GM20431 (cell line): Measurements from ENCODE around the gene MTHFD1L.

Experiments used
- in situ Hi-C: fragments of 300-500 bp; cut with MseI, MboI; formaldehyde crosslinking; loops from one replicate; pipeline ENCODE4 v1.15.0; 2020; ENCODE audit warnings: low sequenced_read_pairs; ENCODE audit not compliant: unreplicated experiment

Gene MTHFD1L

GRCh38 chr6:150894935-150895552, 29.5 kb downstream of the MTHFD1L start:
- in situ Hi-C loops = loop anchor here (10.0 kb wide), 1 partner anchor 430 kb away; no protein-coding TSS in a partner anchor

GRCh38 chr6:150895928-150896632, 30.6 kb downstream of the MTHFD1L start:
- in situ Hi-C loops = loop anchor here (10.0 kb wide), 1 partner anchor 429 kb away; no protein-coding TSS in a partner anchor

- in situ Hi-C loops = loop anchor here (10.0 kb wide), 1 partner anchor 427 kb away; no protein-coding TSS in a partner anchor
Measured at GRCh38 chr6:150897400-150897943, 32.0 kb downstream of the MTHFD1L start.

GRCh38 chr6:150898399-150899170, 33.1 kb downstream of the MTHFD1L start:
- in situ Hi-C loops = loop anchor here (10.0 kb wide), 1 partner anchor 426 kb away; no protein-coding TSS in a partner anchor

- in situ Hi-C loops = loop anchor here (10.0 kb wide), 1 partner anchor 426 kb away; no protein-coding TSS in a partner anchor
Measured at GRCh38 chr6:150899231-150899630, 33.7 kb downstream of the MTHFD1L start.

- in situ Hi-C loops = no loop called here
Measured at GRCh38 chr6:150900049-150900448, 34.5 kb downstream of the MTHFD1L start.

GRCh38 chr6:150902142-150902776, 36.8 kb downstream of the MTHFD1L start:
- in situ Hi-C loops = no loop called here

GRCh38 chr6:150905769-150906168, 40.3 kb downstream of the MTHFD1L start:
- in situ Hi-C loops = no loop called here

GRCh38 chr6:150906641-150907326, 41.3 kb downstream of the MTHFD1L start:
- in situ Hi-C loops = no loop called here

- in situ Hi-C loops = no loop called here
Measured at GRCh38 chr6:150907383-150907782, 41.9 kb downstream of the MTHFD1L start.

- in situ Hi-C loops = no loop called here
Measured at GRCh38 chr6:150908901-150909300, 43.4 kb downstream of the MTHFD1L start.

- in situ Hi-C loops = no loop called here
Measured at GRCh38 chr6:150910561-150910960, 45.1 kb downstream of the MTHFD1L start.

- in situ Hi-C loops = no loop called here
Measured at GRCh38 chr6:150914372-150914771, 48.9 kb downstream of the MTHFD1L start.

GRCh38 chr6:150915131-150915879, 49.8 kb downstream of the MTHFD1L start:
- in situ Hi-C loops = no loop called here

- in situ Hi-C loops = no loop called here
Measured at GRCh38 chr6:150915880-150916265, 50.4 kb downstream of the MTHFD1L start.

GRCh38 chr6:150919938-150920337, 54.4 kb downstream of the MTHFD1L start:
- in situ Hi-C loops = no loop called here

GRCh38 chr6:150922137-150922536, 56.6 kb downstream of the MTHFD1L start:
- in situ Hi-C loops = no loop called here

- in situ Hi-C loops = no loop called here
Measured at GRCh38 chr6:150924808-150925589, 59.5 kb downstream of the MTHFD1L start.
